Cardiac fibroblast (primary cell): Measurements from ENCODE around the gene ZDHHC11.

Experiments
- DNase-seq, 2 donors: peaks; one replicate each; pipeline versions ENCODE4 v3.0.0 to v3.0.0-alpha.2; 2010; ENCODE audit warnings: low read depth in 2 of 2
- H3K4me3 ChIP-seq, 2 donors: replicated peaks in 1 of 2; 1 replicate in 1 of 2; 2 replicates in 1 of 2; pipeline ENCODE4 v1.5.1; 2011; ENCODE audit warnings: low read depth in 2 of 2, low read length in 2 of 2, mild to moderate bottlenecking in 2 of 2, moderate library complexity in 1 of 2
- TF ChIP-seq, protein P1 (sequence below): IDR thresholded peaks from one replicate; pipeline ENCODE4 v1.5.1; 2011; ENCODE audit warnings: low read depth, mild to moderate bottlenecking, low read length, inconsistent platforms

Gene ZDHHC11

GRCh38 chr5:878125-878524 lies 27.3 kb upstream of the ZDHHC11 start:
- H3K4me3 ChIP-seq, result no peak overlapping the region
- TF ChIP-seq, protein P1, sequence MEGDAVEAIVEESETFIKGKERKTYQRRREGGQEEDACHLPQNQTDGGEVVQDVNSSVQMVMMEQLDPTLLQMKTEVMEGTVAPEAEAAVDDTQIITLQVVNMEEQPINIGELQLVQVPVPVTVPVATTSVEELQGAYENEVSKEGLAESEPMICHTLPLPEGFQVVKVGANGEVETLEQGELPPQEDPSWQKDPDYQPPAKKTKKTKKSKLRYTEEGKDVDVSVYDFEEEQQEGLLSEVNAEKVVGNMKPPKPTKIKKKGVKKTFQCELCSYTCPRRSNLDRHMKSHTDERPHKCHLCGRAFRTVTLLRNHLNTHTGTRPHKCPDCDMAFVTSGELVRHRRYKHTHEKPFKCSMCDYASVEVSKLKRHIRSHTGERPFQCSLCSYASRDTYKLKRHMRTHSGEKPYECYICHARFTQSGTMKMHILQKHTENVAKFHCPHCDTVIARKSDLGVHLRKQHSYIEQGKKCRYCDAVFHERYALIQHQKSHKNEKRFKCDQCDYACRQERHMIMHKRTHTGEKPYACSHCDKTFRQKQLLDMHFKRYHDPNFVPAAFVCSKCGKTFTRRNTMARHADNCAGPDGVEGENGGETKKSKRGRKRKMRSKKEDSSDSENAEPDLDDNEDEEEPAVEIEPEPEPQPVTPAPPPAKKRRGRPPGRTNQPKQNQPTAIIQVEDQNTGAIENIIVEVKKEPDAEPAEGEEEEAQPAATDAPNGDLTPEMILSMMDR, result no peak
- DNase-seq, result no peak

DNA sequence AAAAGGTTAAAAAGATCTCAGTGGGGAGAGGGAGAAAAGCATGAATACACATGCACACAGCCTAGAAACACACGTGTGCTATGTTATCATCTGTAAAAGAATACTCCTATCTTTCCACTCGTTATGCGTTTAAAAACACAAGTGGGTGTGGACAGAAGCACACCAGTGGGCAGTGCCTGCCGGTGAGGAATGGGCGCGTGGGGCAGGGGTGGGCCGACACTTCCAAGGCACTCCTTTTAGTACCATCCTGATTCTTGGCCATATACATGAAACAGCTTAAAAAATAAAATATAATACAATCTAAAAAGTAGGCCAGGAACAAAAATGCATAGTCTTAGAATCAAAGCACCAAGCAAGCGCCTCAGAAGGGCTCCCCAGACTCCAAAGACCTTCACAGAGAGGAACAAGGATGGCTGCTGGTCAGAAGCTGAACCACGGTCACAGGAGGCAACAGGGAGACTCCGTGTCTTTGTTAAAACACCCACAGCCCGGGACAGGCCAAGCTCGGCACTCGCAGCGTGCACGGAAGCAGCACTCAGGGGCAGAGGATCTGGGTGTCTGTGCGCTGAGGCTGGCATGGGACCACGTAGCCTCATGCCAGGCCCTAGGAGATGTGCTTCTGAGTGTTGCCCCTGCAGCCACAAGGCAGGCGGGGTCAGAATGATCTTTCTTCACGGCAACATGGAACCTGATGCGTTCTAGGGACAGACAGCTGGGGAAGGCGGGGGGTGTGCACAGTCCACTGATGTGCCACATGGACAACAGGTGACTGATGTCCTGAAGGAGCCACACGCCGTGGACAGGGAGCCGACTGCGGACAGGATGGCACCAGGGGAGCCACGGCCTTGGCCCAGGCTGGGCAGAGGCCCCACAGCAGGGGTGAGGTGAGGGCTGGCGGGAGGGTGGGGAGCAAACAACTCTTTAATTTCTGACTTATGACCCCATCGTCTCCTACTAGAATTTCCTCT lies 25.9 kb upstream of the ZDHHC11 start:
- no peak overlapping the region for H3K4me3 ChIP-seq
- TF ChIP-seq, protein P1, result no peak
- DNase-seq, result no peak

GRCh38 chr5:875931-876330 lies 25.1 kb upstream of the ZDHHC11 start:
- H3K4me3 ChIP-seq, result no peak overlapping the region
- DNase-seq, result no peak
- TF ChIP-seq, protein P1, result no peak

- no peak for DNase-seq
- no peak overlapping the region for H3K4me3 ChIP-seq
- TF ChIP-seq, protein P1, result no peak
Observed at GRCh38 chr5:873328-873727, 22.5 kb upstream of the ZDHHC11 start.

- H3K4me3 ChIP-seq, result no peak overlapping the region
- TF ChIP-seq, protein P1, result no peak
- DNase-seq, result no peak
Observed at GRCh38 chr5:872301-872700, 21.5 kb upstream of the ZDHHC11 start.

DNA sequence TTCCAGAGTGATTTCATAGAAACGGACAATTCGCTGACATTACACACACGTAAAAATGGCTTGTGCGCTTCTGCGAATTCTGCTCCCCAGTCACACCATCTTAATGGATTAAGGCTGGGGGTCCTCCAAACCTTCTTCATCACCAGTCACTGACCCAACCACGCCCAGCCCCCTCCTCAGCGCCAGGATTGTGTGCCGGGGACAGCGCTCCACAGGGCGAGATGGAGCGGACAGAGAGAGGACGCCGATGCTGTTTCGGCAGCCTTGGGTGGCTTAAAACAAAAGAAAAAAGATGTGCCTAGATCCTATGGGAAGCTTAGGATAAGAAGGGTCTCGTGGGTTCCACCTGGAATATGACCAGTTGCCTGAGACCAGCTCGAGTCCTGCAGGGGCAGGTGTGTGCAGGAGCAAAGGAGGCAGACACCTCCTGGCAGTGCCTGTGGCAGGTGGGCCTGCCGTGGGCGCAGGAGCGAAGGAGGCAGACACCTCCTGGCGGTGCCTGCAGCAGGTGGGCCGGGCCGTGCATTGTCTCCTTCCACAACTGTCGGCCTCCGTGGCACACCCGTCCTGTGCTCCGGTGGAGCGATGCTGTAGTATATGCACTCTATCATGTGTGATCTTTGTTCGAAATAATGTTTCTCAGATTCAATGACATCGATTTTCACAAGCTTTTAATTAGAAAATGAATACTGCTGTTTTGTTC lies 21.0 kb upstream of the ZDHHC11 start:
- H3K4me3 ChIP-seq, result no peak overlapping the region
- TF ChIP-seq, protein P1, result no peak
- no peak for DNase-seq
